ACC112 (cell line): ENCODE measurements around the gene PPP1R2.
"Not testable (repeated sequence)": the region's sequence is repeated elsewhere in the genome, so short reads cannot be mapped to it uniquely, and the experiment has no call there.

Experiments
- H2AFZ ChIP-seq: fragments of 200-600 bp; sonication (generic); one replicate; pipeline ENCODE4 v1.6.0; 2017; ENCODE audit warnings: antibody characterized with exemption, low read length; ENCODE audit not compliant: unreplicated experiment
- H3K27ac ChIP-seq: fragments of 200-600 bp; sonication (generic); 2 replicates; pipeline ENCODE4 v1.5.1; 2014; ENCODE audit warnings: low read depth, mild to moderate bottlenecking, antibody characterized with exemption, low read length, moderate library complexity
- H3K27me3 ChIP-seq: fragments of 200-600 bp; sonication (generic); 2 replicates; pipeline ENCODE4 v1.6.1; 2014; ENCODE audit warnings: mild to moderate bottlenecking, antibody characterized with exemption, low read length, moderate library complexity, mixed read lengths; ENCODE audit not compliant: insufficient read depth
- H3K36me3 ChIP-seq: fragments of 200-600 bp; sonication (generic); 2 replicates; pipeline ENCODE4 v1.6.1; 2016; ENCODE audit warnings: mild to moderate bottlenecking, antibody characterized with exemption, low read length, moderate library complexity, mixed read lengths; ENCODE audit not compliant: insufficient read depth
- H3K4me1 ChIP-seq: fragments of 200-600 bp; sonication (generic); one replicate; pipeline ENCODE4 v1.6.1; 2016; ENCODE audit warnings: low read length, mixed read lengths; ENCODE audit not compliant: insufficient read depth, unreplicated experiment, control insufficient read depth
- H3K4me3 ChIP-seq: fragments of 200-600 bp; sonication (generic); 2 replicates; pipeline ENCODE4 v1.5.1; 2014; ENCODE audit warnings: mild to moderate bottlenecking, low read depth, low read length
- H3K79me2 ChIP-seq: fragments of 200-600 bp; sonication (generic); one replicate; pipeline ENCODE4 v1.6.0; 2016; ENCODE audit warnings: low read length; ENCODE audit not compliant: control insufficient read depth, unreplicated experiment, insufficient read depth

The PPP1R2 gene

GRCh38 chr3:195542698-195543499 lies at the start of gene PPP1R2:
Gene PPP1R2 (minus strand): TSS chr3:195543325. CDS start chr3:195543025, 300 bp downstream.
- Histone ChIP-seq H2AFZ (peak within 1 kb of the TSS; percentile 90), H3K27ac (peak within 1 kb of the TSS; percentile 42; the same call in 1 of the 2 replicates), H3K4me1 (peaks cover 57% of the 10 kb centered on the region), H3K36me3 (no peaks in the 10 kb centered on the region), H3K27me3 (no peaks in the 10 kb centered on the region), H3K79me2 (peaks cover 44% of the 10 kb centered on the region), H3K4me3 (peak within 1 kb of the TSS; percentile 98)

- H3K4me1 ChIP-seq, result no peaks in the 10 kb centered on the region
Observed at GRCh38 chr3:195591852-195592251, 48.7 kb upstream of the PPP1R2 start.

GRCh38 chr3:195591220-195591619 lies 48.1 kb upstream of the PPP1R2 start:
- H3K4me3 ChIP-seq, result no peak overlapping the region

More at GRCh38 chr3:195591852-195592251, 48.7 kb upstream of the PPP1R2 start:
- Histone ChIP-seq H3K27ac (no peak overlapping the region), H2AFZ (no peak overlapping the region), H3K27me3 (peaks cover 15% of the 10 kb centered on the region; the same call in 1 of the 2 replicates), H3K36me3 (no peaks in the 10 kb centered on the region), H3K4me3 (no peak overlapping the region), H3K79me2 (no peaks in the 10 kb centered on the region)

GRCh38 chr3:195590381-195590780 lies 47.3 kb upstream of the PPP1R2 start:
- peaks cover 15% of the 10 kb centered on the region; the same call in 1 of the 2 replicates for H3K27me3 ChIP-seq
- not testable (repeated sequence) for H3K27ac ChIP-seq, H3K36me3 ChIP-seq, H3K4me3 ChIP-seq, H3K4me1 ChIP-seq, H2AFZ ChIP-seq, H3K79me2 ChIP-seq

More at GRCh38 chr3:195591220-195591619, 48.1 kb upstream of the PPP1R2 start:
- Histone ChIP-seq H3K27me3 (peaks cover 15% of the 10 kb centered on the region; the same call in 1 of the 2 replicates), H2AFZ (no peak overlapping the region), H3K79me2 (no peaks in the 10 kb centered on the region), H3K27ac (no peak overlapping the region), H3K4me1 (no peaks in the 10 kb centered on the region), H3K36me3 (no peaks in the 10 kb centered on the region)

- H3K4me3 ChIP-seq, H3K4me1 ChIP-seq, H3K79me2 ChIP-seq, H2AFZ ChIP-seq, H3K36me3 ChIP-seq, H3K27ac ChIP-seq: not testable (repeated sequence)
- peaks cover 12% of the 10 kb centered on the region; the same call in 1 of the 2 replicates for H3K27me3 ChIP-seq
Observed at GRCh38 chr3:195589796-195590195, 46.7 kb upstream of the PPP1R2 start.

GRCh38 chr3:195587824-195588223 lies 44.7 kb upstream of the PPP1R2 start:
- peaks cover 14% of the 10 kb centered on the region for H3K4me1 ChIP-seq
- no peaks in the 10 kb centered on the region for H3K36me3 ChIP-seq
- H3K27me3 ChIP-seq, result peaks cover 9% of the 10 kb centered on the region; the same call in 1 of the 2 replicates
- H3K27ac ChIP-seq, result no peak overlapping the region
- H3K4me3 ChIP-seq, result no peak overlapping the region
- H2AFZ ChIP-seq, result no peak overlapping the region
- no peaks in the 10 kb centered on the region for H3K79me2 ChIP-seq

GRCh38 chr3:195587406-195587805 lies 44.3 kb upstream of the PPP1R2 start:
- Histone ChIP-seq H3K4me1 (peaks cover 14% of the 10 kb centered on the region), H3K4me3 (no peak overlapping the region), H2AFZ (no peak overlapping the region), H3K79me2 (no peaks in the 10 kb centered on the region), H3K36me3 (no peaks in the 10 kb centered on the region), H3K27ac (no peak overlapping the region), H3K27me3 (peaks cover 9% of the 10 kb centered on the region; the same call in 1 of the 2 replicates)

- Histone ChIP-seq H3K4me1 (peaks cover 14% of the 10 kb centered on the region), H3K79me2 (no peaks in the 10 kb centered on the region), H3K4me3 (no peak overlapping the region), H3K36me3 (no peaks in the 10 kb centered on the region), H3K27me3 (peaks cover 9% of the 10 kb centered on the region; the same call in 1 of the 2 replicates), H3K27ac (no peak overlapping the region), H2AFZ (peak overlapping the region; percentile 91)
Observed at GRCh38 chr3:195584543-195584870, 41.4 kb upstream of the PPP1R2 start.

- Histone ChIP-seq H2AFZ (peak within 1 kb of the TSS; percentile 91), H3K79me2 (no peaks in the 10 kb centered on the region), H3K4me3 (peak within 1 kb of the TSS; percentile 69), H3K4me1 (peaks cover 14% of the 10 kb centered on the region), H3K36me3 (no peaks in the 10 kb centered on the region), H3K27ac (no peak within 1 kb of the TSS), H3K27me3 (peaks cover 6% of the 10 kb centered on the region; the same call in 1 of the 2 replicates)
Observed at GRCh38 chr3:195583831-195584542, 40.9 kb upstream of the PPP1R2 start, which contains the start of gene APOD. Gene APOD (minus strand): TSS chr3:195583940. CDS start chr3:195579461, 4,479 bp downstream.

- H3K27ac ChIP-seq, result no peak overlapping the region
- no peaks in the 10 kb centered on the region for H3K79me2 ChIP-seq
- H2AFZ ChIP-seq, result peak overlapping the region; percentile 91
- H3K36me3 ChIP-seq, result no peaks in the 10 kb centered on the region
- H3K27me3 ChIP-seq, result no peaks in the 10 kb centered on the region
- peak overlapping the region; percentile 69; the same call in 1 of the 2 replicates for H3K4me3 ChIP-seq
- peaks cover 14% of the 10 kb centered on the region for H3K4me1 ChIP-seq
Observed at GRCh38 chr3:195582947-195583346, 39.8 kb upstream of the PPP1R2 start.
